GM08714 (cell line): Measurements from ENCODE around the gene SERINC5.
"Not testable (repeated sequence)": the region's sequence is repeated elsewhere in the genome, so short reads cannot be mapped to it uniquely, and the experiment has no call there.

Experiments
- H3K4me3 ChIP-seq: fragments of 200-500 bp; sonication (Bioruptor generic); 2 replicates; pipeline ENCODE4 v1.5.1; 2014; ENCODE audit warnings: mild to moderate bottlenecking, low read length, inconsistent platforms
- ZNF274 ChIP-seq: IDR thresholded peaks from 2 replicates; pipeline ENCODE4 v1.6.1; 2012; ENCODE audit warnings: mild to moderate bottlenecking, low read depth, low read length

Gene SERINC5

GRCh38 chr5:80206282-80206681 lies 49.6 kb downstream of the SERINC5 start:
- H3K4me3 ChIP-seq: no peak overlapping the region
- no peak for TF ChIP-seq ZNF274

- TF ChIP-seq ZNF274: no peak
These were observed 50.0 kb downstream of the SERINC5 start for GRCh38 chr5:80205846-80206245.

GRCh38 chr5:80204808-80205614 lies 50.8 kb downstream of the SERINC5 start:
- no peak for TF ChIP-seq ZNF274
- no peak overlapping the region for H3K4me3 ChIP-seq

More at GRCh38 chr5:80205846-80206245, 50.0 kb downstream of the SERINC5 start:
- H3K4me3 ChIP-seq: no peak overlapping the region

- not testable (repeated sequence) for H3K4me3 ChIP-seq
These were observed 54.1 kb downstream of the SERINC5 start for GRCh38 chr5:80201763-80202162.

- no peak for TF ChIP-seq ZNF274
- H3K4me3 ChIP-seq: no peak overlapping the region
These were observed 56.9 kb downstream of the SERINC5 start for GRCh38 chr5:80198920-80199319.

GRCh38 chr5:80198399-80198798 lies 57.4 kb downstream of the SERINC5 start:
- no peak for TF ChIP-seq ZNF274
- no peak overlapping the region for H3K4me3 ChIP-seq

- no peak overlapping the region for H3K4me3 ChIP-seq
These were observed 59.9 kb downstream of the SERINC5 start for GRCh38 chr5:80195837-80196400.

GRCh38 chr5:80194468-80194867 lies 61.4 kb downstream of the SERINC5 start:
- no peak overlapping the region for H3K4me3 ChIP-seq
- TF ChIP-seq ZNF274: no peak

More at GRCh38 chr5:80195837-80196400, 59.9 kb downstream of the SERINC5 start:
- TF ChIP-seq ZNF274: no peak

- no peak overlapping the region for H3K4me3 ChIP-seq
- TF ChIP-seq ZNF274: no peak
These were observed 62.4 kb downstream of the SERINC5 start for GRCh38 chr5:80193401-80193800.

- no peak overlapping the region; the same call in 1 of the 2 replicates for H3K4me3 ChIP-seq
These were observed 63.2 kb downstream of the SERINC5 start for GRCh38 chr5:80192507-80193241.

GRCh38 chr5:80191991-80192398 lies 63.9 kb downstream of the SERINC5 start:
- no peak for TF ChIP-seq ZNF274
- H3K4me3 ChIP-seq: no peak overlapping the region; the same call in 1 of the 2 replicates

More at GRCh38 chr5:80192507-80193241, 63.2 kb downstream of the SERINC5 start:
- TF ChIP-seq ZNF274: no peak

GRCh38 chr5:80191397-80191796 lies 64.5 kb downstream of the SERINC5 start:
- TF ChIP-seq ZNF274: no peak
- no peak overlapping the region; the same call in 1 of the 2 replicates for H3K4me3 ChIP-seq

- TF ChIP-seq ZNF274: no peak
- no peak overlapping the region; the same call in 1 of the 2 replicates for H3K4me3 ChIP-seq
These were observed 64.9 kb downstream of the SERINC5 start for GRCh38 chr5:80190960-80191359.

GRCh38 chr5:80189701-80190100 lies 66.1 kb downstream of the SERINC5 start:
- no peak for TF ChIP-seq ZNF274
- no peak overlapping the region for H3K4me3 ChIP-seq
